ENCODE results near the gene TTC9. TPM values are rescaled to one million over a fixed set of nuclear protein-coding genes. Genes with fewer than 3 reads are reported as not detected.

Gene TTC9
- total RNA-seq (2014; rRNA removed; shearing (Covaris generic)) = 0.80 and 0.87 TPM in 2 replicates
- 0.93 and 1.2 TPM in 2 replicates for polyA plus RNA-seq (2015; cell fraction: cytosol; rRNA removed)
- polyA plus RNA-seq (2015; cell fraction: nucleus; rRNA removed) = 0.70 and 0.94 TPM in 2 replicates

- DNase-seq (ENCODE audit: low read depth) = no peak
Observed at GRCh38 chr14:70641548-70642302, at the start of gene TTC9. TTC9 (plus strand) TSS chr14:70641916; CDS start chr14:70642130, 214 bp downstream.

- DNase-seq (ENCODE audit: low read depth) = no peak
Observed at GRCh38 chr14:70594461-70594860, 47.3 kb upstream of the TTC9 start.

- DNase-seq (ENCODE audit: low read depth) = peak; percentile 5
Observed at GRCh38 chr14:70595443-70596185, 46.1 kb upstream of the TTC9 start.

GRCh38 chr14:70597731-70598130 lies 44.0 kb upstream of the TTC9 start:
- DNase-seq (ENCODE audit: low read depth) = no peak

- no peak for DNase-seq (ENCODE audit: low read depth)
Observed at GRCh38 chr14:70599345-70599744, 42.4 kb upstream of the TTC9 start.

- peak; percentile 83 for DNase-seq (ENCODE audit: low read depth)
Observed at GRCh38 chr14:70600382-70601157, 41.1 kb upstream of the TTC9 start, which contains the start of gene MED6. MED6 (minus strand) TSS chr14:70600655; CDS start chr14:70600637, 18 bp downstream.

- DNase-seq (ENCODE audit: low read depth) = no peak
Observed at GRCh38 chr14:70601162-70601561, 40.6 kb upstream of the TTC9 start.

- DNase-seq (ENCODE audit: low read depth) = no peak
Observed at GRCh38 chr14:70602254-70602653, 39.5 kb upstream of the TTC9 start.

GRCh38 chr14:70611216-70611615 lies 30.5 kb upstream of the TTC9 start:
- no peak for DNase-seq (ENCODE audit: low read depth)

GRCh38 chr14:70616646-70617045 lies 25.1 kb upstream of the TTC9 start:
- no peak for DNase-seq (ENCODE audit: low read depth)

- no peak for DNase-seq (ENCODE audit: low read depth)
Observed at GRCh38 chr14:70618314-70618713, 23.4 kb upstream of the TTC9 start.

- no peak for DNase-seq (ENCODE audit: low read depth)
Observed at GRCh38 chr14:70619708-70620107, 22.0 kb upstream of the TTC9 start.

- DNase-seq (ENCODE audit: low read depth) = peak; percentile 51
Observed at GRCh38 chr14:70622111-70622712, 19.5 kb upstream of the TTC9 start.

GRCh38 chr14:70624972-70625371 lies 16.7 kb upstream of the TTC9 start:
- no peak for DNase-seq (ENCODE audit: low read depth)

GRCh38 chr14:70631948-70632347 lies 9.8 kb upstream of the TTC9 start:
- no peak for DNase-seq (ENCODE audit: low read depth)

GRCh38 chr14:70635971-70636595 lies 5.6 kb upstream of the TTC9 start:
- DNase-seq (ENCODE audit: low read depth) = peak; percentile 73

GRCh38 chr14:70638416-70638815 lies 3.3 kb upstream of the TTC9 start:
- DNase-seq (ENCODE audit: low read depth) = no peak

GRCh38 chr14:70640938-70641547 lies 673 bp upstream of the TTC9 start:
- peak; percentile 62 for DNase-seq (ENCODE audit: low read depth)

GRCh38 chr14:70642303-70643235 lies 853 bp downstream of the TTC9 start:
- DNase-seq (ENCODE audit: low read depth) = no peak

All from HT1080 (cell line).